GM20000 (cell line): Measurements from ENCODE around the gene ENO1.

Experiments
- DNase-seq: peaks from one replicate; pipeline ENCODE4 v3.0.0; 2012; ENCODE audit warnings: low spot score
- TF ChIP-seq, protein P1 (sequence below): IDR thresholded peaks from 2 replicates; pipeline ENCODE4 v1.5.1; 2012; ENCODE audit warnings: mild to moderate bottlenecking, control low read depth; ENCODE audit errors: extremely low read depth, missing control alignments

The ENO1 gene

DNA sequence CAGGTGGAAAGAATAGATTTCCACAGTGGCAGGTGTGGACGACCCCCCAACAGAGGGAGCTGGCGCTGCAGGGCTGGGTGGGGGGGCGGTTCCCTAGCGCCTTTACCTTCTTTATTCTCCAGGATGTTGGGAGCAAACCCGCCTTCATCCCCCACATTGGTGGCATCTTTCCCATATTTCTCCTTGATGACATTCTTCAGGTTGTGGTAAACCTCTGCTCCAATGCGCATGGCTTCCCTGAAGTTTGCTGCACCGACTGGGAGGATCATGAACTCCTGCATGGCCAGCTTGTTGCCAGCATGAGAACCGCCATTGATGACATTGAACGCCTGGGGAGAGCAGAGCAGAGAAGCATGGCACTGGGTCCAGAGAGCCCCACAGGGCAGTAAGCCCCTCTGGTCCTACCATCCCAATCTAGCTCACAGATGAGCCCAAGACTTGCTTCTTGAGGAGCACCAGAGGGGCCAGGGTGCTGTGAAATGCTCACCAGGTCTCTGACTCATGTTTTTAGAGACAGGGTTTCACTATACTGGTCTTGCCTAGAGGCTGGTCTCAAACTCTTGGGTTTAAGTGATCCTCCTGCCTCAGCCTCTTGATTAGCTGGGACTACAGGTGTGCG is 12.2 kb downstream of the ENO1 start:
- TF ChIP-seq, protein P1, sequence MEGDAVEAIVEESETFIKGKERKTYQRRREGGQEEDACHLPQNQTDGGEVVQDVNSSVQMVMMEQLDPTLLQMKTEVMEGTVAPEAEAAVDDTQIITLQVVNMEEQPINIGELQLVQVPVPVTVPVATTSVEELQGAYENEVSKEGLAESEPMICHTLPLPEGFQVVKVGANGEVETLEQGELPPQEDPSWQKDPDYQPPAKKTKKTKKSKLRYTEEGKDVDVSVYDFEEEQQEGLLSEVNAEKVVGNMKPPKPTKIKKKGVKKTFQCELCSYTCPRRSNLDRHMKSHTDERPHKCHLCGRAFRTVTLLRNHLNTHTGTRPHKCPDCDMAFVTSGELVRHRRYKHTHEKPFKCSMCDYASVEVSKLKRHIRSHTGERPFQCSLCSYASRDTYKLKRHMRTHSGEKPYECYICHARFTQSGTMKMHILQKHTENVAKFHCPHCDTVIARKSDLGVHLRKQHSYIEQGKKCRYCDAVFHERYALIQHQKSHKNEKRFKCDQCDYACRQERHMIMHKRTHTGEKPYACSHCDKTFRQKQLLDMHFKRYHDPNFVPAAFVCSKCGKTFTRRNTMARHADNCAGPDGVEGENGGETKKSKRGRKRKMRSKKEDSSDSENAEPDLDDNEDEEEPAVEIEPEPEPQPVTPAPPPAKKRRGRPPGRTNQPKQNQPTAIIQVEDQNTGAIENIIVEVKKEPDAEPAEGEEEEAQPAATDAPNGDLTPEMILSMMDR: no peak
- no peak for DNase-seq

DNA sequence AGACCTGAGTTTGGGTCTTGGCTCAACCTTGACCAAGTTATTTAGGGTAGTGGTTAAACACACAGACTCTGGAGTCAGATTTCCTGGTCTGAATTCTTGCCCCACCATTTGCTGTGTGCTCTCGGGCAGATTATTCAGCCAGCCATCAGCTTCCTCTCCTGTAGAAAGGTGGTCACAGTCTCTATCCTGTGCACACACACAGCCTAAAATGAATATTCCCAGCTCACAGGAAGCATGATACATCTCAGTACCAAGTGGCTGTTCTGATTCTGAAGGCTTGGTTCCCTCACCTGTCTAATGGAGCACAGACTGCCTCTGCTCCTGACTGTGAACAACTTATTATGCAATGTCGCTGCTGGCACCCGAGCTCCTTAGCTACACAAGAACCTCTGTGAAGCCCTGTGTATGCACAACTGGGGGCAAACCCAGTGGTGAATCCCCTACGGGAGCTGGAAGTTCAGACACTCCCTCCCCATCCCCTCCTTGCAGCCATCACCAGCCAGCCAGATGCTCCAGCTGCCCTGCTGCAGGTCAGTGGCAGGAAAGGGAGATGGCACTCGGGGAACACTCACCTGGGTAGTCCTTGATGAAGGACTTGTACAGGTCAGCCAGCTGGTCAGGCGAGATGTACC is 13.7 kb downstream of the ENO1 start:
- TF ChIP-seq, protein P1: no peak
- no peak for DNase-seq

DNA sequence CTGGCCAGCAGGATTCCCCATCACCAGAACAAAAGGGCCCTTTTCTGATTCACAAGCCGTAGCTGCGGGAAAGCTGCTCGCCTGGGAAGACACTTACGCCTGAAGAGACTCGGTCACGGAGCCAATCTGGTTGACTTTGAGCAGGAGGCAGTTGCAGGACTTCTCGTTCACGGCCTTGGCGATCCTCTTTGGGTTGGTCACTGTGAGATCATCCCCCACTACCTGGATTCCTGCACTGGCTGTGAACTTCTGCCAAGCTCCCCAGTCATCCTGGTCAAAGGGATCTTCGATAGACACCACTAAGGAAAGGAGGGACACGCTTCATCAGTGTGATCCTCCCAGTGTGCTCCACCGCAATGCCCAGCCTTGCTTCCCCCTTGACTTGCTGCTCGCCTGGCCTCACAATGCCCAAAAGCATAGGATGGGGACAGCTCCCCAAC is 14.7 kb downstream of the ENO1 start:
- TF ChIP-seq, protein P1: no peak
- no peak for DNase-seq

DNA sequence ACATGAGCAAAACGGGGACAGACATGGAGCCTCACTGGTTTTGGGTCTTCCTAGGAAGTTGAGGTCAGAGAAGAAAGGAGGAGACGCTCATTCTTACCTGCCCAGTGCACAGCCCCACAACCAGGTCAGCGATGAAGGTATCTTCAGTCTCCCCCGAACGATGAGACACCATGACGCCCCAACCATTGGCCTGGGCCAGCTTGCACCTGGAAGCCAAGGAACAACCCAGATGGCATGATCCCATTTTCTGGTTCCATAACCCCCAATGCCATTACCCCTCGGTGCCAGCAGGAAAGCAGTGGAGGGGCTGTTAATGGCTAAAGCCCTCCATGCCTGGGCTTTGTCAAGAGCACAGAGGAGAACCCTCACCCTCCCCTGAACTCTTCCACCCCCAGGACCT is 15.3 kb downstream of the ENO1 start:
- TF ChIP-seq, protein P1: no peak
- DNase-seq: no peak

DNA sequence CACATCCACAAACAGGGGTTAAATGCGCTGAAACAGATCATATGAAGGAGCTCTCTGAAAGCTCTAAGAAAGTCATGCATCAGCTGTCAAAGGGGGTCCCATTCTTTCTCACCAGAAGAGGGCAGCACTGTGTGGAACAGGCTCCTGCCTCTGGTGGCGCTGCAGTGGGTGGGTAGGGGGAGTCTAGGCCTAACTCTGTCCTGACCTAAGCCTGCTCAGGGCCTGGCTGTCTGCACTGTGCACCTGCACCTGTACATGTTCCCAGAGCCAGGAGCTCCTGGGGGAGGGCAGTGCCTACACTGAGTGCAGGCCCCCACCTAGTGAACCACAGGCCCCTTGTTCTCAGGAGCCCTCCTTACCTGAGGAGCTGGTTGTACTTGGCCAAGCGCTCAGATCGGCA is 16.0 kb downstream of the ENO1 start:
- TF ChIP-seq, protein P1: peak; percentile 1
- DNase-seq: no peak

DNA sequence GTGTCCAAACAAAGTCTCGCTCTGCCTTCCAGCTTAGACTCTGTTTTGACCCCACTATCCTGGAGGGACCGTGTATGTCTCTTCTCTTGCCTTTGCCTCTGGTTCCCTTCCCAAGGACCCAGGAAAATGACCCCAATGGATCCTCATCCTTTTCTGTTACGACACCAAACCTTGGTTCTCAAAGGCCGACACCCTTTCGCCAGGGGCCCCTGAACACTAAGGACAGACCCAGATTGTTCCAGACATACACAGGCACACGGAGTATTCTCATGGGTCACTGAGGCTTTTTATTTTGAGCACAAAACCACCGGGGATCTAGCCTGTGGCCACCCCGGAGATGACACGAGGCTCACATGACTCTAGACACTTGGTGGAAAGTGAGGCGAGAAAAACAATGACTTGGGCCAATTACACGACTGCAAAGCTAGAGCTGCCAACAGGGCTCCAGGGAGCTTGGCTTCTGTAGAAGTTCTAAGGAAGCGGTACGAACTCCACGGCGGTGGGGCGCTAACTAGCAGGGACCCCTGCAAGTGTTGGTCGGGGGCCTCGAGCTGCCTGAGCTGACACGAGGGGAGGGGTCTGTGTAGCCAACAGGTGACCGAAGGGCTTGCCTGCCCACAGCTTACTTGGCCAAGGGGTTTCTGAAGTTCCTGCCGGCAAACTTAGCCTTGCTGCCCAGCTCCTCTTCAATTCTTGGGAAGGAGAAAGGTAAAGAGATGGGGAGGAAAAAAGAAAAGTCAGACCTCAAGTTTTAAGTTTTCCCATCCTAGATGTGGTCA is 17.6 kb downstream of the ENO1 start:
- TF ChIP-seq, protein P1: no peak
- no peak for DNase-seq
